ENCODE results near the gene SPRR2A. TPM values are rescaled to one million over a fixed set of nuclear protein-coding genes. Genes with fewer than 3 reads are reported as not detected.

Gene SPRR2A
- total RNA-seq, 1 experiment from 2014 or later = not detected

DNA sequence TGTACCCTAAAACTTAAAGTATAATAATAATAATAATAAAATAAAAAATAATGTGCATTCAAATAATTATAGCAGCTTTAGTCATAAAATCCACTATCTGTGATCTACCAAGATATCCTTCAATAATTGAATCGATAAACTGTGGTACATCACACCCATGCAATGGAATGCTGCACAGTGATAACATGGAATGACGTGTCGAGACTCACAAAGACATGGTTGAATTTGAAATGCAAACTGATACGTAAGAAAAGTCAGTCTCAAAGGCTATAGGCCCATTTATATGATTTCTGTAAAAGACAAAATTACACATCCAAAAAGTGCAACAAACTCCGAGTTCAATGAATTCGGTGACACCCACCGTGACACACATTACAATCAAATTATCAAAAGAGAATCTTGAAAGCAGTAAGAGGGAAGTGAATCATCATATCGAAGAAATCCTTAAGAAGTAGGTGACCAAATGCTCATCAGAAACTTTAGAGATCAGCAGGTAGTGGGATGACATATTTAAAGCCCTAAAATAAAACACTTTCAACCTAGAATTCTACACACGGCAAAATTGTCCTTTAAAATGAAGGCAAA lies 42.2 kb upstream of the SPRR2A start:
- no peak overlapping the region for H3K56ac ChIP-seq (ENCODE audit: insufficient read length, low read depth, low read length)
- H2BK20ac ChIP-seq (ENCODE audit: low read depth, low read length, poor library complexity, severe bottlenecking) = no peak overlapping the region
- no peaks in the 10 kb centered on the region for H3K23me2 ChIP-seq (ENCODE audit: insufficient read length, low read depth, low read length, poor library complexity, severe bottlenecking)
- no peak overlapping the region for H3T11ph ChIP-seq (ENCODE audit: low read length)
- no peak overlapping the region for H2BK12ac ChIP-seq (ENCODE audit: insufficient read length, low read depth, low read length)
- Mint-ChIP-seq H3K9me3 (peaks cover 0 to 5% of the 10 kb centered on the region in 2 experiments; a peak in 2 of 5 replicates), H3K4me3 (no peak overlapping the region), H3K4me1 (no peaks in the 10 kb centered on the region), H3K27ac (no peak overlapping the region), H3K36me3 (ENCODE audit: insufficient read depth in 1 of 3, low read depth in 3 of 3) (0 out of 7 replicates have a peak, but pooled peaks cover 0 to 1% (median 0%) of the 10 kb centered on the region in 3 experiments), H3K27me3 (ENCODE audit: low read depth) (no peaks in the 10 kb centered on the region; the same call in 1 of the 2 replicates)
- H4K20me1 ChIP-seq (ENCODE audit: control insufficient read depth, insufficient read depth, insufficient read length) = no peaks in the 10 kb centered on the region
- H3K4me2 ChIP-seq (ENCODE audit: insufficient read depth, insufficient read length, low read length) = no peak overlapping the region
- no peak overlapping the region for H3K27ac ChIP-seq (ENCODE audit: insufficient read length, low read depth, low read length)
- no peak overlapping the region for H3K23ac ChIP-seq (ENCODE audit: insufficient read length, low read depth, low read length)
- H3K9me3 ChIP-seq (ENCODE audit: control insufficient read depth, low read depth, low read length) = no peaks in the 10 kb centered on the region
- no peak overlapping the region for H4K5ac ChIP-seq (ENCODE audit: insufficient read length, low read depth, low read length)
- H2BK15ac ChIP-seq (ENCODE audit: low read depth, low read length) = no peak overlapping the region
- H3K27me3 ChIP-seq (ENCODE audit: insufficient read depth, low read length) = no peaks in the 10 kb centered on the region
- no CpG with 5 or more reads among the region's 9 CpGs for WGBS (ENCODE audit: extremely low coverage, insufficient read length, low lambda C conversion rate)
- no peaks in the 10 kb centered on the region for H3K79me2 ChIP-seq (ENCODE audit: insufficient read depth, low read length)
- H4K8ac ChIP-seq (replicated peaks; ENCODE audit: insufficient read length, low read depth, low read length) = no peak overlapping the region
- no peak overlapping the region for H3K9ac ChIP-seq (ENCODE audit: extremely low read depth, insufficient read length, low read length)
- no peaks in the 10 kb centered on the region for H3K4me1 ChIP-seq (ENCODE audit: insufficient read depth, low read length)
- H3K18ac ChIP-seq (ENCODE audit: insufficient read length, low read depth, low read length) = no peak overlapping the region
- no peak overlapping the region for H3K14ac ChIP-seq (ENCODE audit: insufficient read depth, low read length)
- no peak overlapping the region for H2BK5ac ChIP-seq (ENCODE audit: insufficient read length, low read length)
- H2BK120ac ChIP-seq (ENCODE audit: low read depth, low read length, poor library complexity, severe bottlenecking) = no peak overlapping the region
- no peak overlapping the region for H3K4ac ChIP-seq (ENCODE audit: low read depth, low read length)
- TF ChIP-seq CTCF (conservative IDR thresholded peaks at IDR 0.05) = no peak
- H2AFZ ChIP-seq (ENCODE audit: low read length) = no peak overlapping the region
- no peak overlapping the region for H4K91ac ChIP-seq (ENCODE audit: insufficient read length, low read depth, low read length)
- H3K79me1 ChIP-seq (ENCODE audit: insufficient read depth, low read depth, low read length, poor library complexity, severe bottlenecking) = no peaks in the 10 kb centered on the region
- H2AK5ac ChIP-seq (ENCODE audit: insufficient read length, low read length) = no peak overlapping the region
- DNase-seq = no peak
